Mesenchymal stem cell (in vitro differentiated cells and primary cell): ENCODE measurements around the gene CLDN4.

Experiments used
- DNase-seq: peaks from one replicate; pipeline ENCODE4 v3.0.0-alpha.2; 2013
- H2AFZ ChIP-seq: one replicate; pipeline ENCODE4 v1.6.1; 2013; ENCODE audit warnings: low read depth, mild to moderate bottlenecking, control low read depth, inconsistent platforms, low read length, moderate library complexity
- H2AK5ac ChIP-seq: 2 replicates; pipeline ENCODE4 v1.6.1; 2013; ENCODE audit warnings: low read length, moderate library complexity, mild to moderate bottlenecking, inconsistent platforms; ENCODE audit not compliant: severe bottlenecking
- H2BK120ac ChIP-seq: one replicate; pipeline ENCODE4 v1.6.1; 2013; ENCODE audit warnings: low read depth, mild to moderate bottlenecking, inconsistent platforms, low read length, moderate library complexity
- H2BK12ac ChIP-seq, 2 experiments: one replicate each; pipeline ENCODE4 v1.6.1; 2013; ENCODE audit warnings: inconsistent platforms in 2 of 2, low read length in 2 of 2, mild to moderate bottlenecking in 2 of 2, moderate library complexity in 2 of 2, control low read depth in 1 of 2
- H2BK15ac ChIP-seq: one replicate; pipeline ENCODE4 v1.6.1; 2013; ENCODE audit warnings: mild to moderate bottlenecking, low read depth, inconsistent platforms; ENCODE audit not compliant: poor library complexity, severe bottlenecking
- H2BK5ac ChIP-seq: 2 replicates; pipeline ENCODE4 v1.6.1; 2013; ENCODE audit warnings: low read depth, mild to moderate bottlenecking, low read length, control low read depth, inconsistent platforms; ENCODE audit not compliant: poor library complexity, severe bottlenecking
- H3K14ac ChIP-seq, 2 experiments: one replicate each; pipeline ENCODE4 v1.6.1; 2013; ENCODE audit warnings: inconsistent platforms in 2 of 2, low read length in 2 of 2, control low read depth in 1 of 2, mild to moderate bottlenecking in 1 of 2, moderate library complexity in 1 of 2
- H3K18ac ChIP-seq, 2 experiments: one replicate each; pipeline ENCODE4 v1.6.1; 2013; ENCODE audit warnings: inconsistent platforms in 2 of 2, low read length in 2 of 2, control low read depth in 1 of 2, low read depth in 1 of 2, mild to moderate bottlenecking in 1 of 2
- H3K23ac ChIP-seq, 2 experiments: one replicate each; pipeline ENCODE4 v1.6.1; 2013; ENCODE audit warnings: inconsistent platforms in 2 of 2, low read length in 2 of 2, mild to moderate bottlenecking in 2 of 2, moderate library complexity in 2 of 2, control low read depth in 1 of 2
- H3K27ac ChIP-seq: 2 replicates; pipeline ENCODE4 v1.5.1; 2013; ENCODE audit warnings: mild to moderate bottlenecking, moderate library complexity, low read length, control low read depth, inconsistent platforms; ENCODE audit not compliant: poor library complexity, severe bottlenecking
- H3K27me3 ChIP-seq, 2 experiments: 2 replicates each; pipeline versions ENCODE4 v1.6.1 to v1.7.0; 2013; ENCODE audit warnings: low read length in 2 of 2, mild to moderate bottlenecking in 2 of 2, moderate library complexity in 2 of 2, control low read depth in 1 of 2, inconsistent platforms in 1 of 2; ENCODE audit not compliant: control insufficient read depth in 1 of 2, insufficient read depth in 1 of 2
- H3K36me3 ChIP-seq, 2 experiments: 2 replicates each; pipeline versions ENCODE4 v1.6.1 to v1.7.0; 2013; ENCODE audit warnings: low read length in 2 of 2, control low read depth in 1 of 2, inconsistent platforms in 1 of 2, low read depth in 1 of 2, mild to moderate bottlenecking in 1 of 2; ENCODE audit not compliant: insufficient read depth in 2 of 2, control insufficient read depth in 1 of 2
- H3K4ac ChIP-seq, 2 experiments: one replicate each; pipeline ENCODE4 v1.6.1; 2013; ENCODE audit warnings: inconsistent platforms in 2 of 2, low read length in 2 of 2, mild to moderate bottlenecking in 2 of 2, moderate library complexity in 2 of 2, control low read depth in 1 of 2, low read depth in 1 of 2
- H3K4me1 ChIP-seq: 2 replicates; pipeline ENCODE4 v1.6.1; 2013; ENCODE audit warnings: low read depth, low read length, control low read depth; ENCODE audit not compliant: control insufficient read depth, insufficient read depth
- H3K4me2 ChIP-seq: 2 replicates; pipeline ENCODE4 v1.6.1; 2013; ENCODE audit warnings: low read length, mild to moderate bottlenecking, inconsistent platforms; ENCODE audit not compliant: poor library complexity, severe bottlenecking
- H3K4me3 ChIP-seq, 2 experiments: 2 replicates each; pipeline versions ENCODE4 v1.5.1 to v1.7.0; 2013; ENCODE audit warnings: low read length in 2 of 2, mild to moderate bottlenecking in 2 of 2, control low read depth in 1 of 2, low read depth in 1 of 2; ENCODE audit not compliant: insufficient read depth in 1 of 2
- H3K79me1 ChIP-seq: replicated peaks from 2 replicates; pipeline ENCODE4 v1.6.1; 2013; ENCODE audit warnings: mild to moderate bottlenecking, control low read depth, low read length, inconsistent platforms; ENCODE audit not compliant: poor library complexity, severe bottlenecking
- H3K9ac ChIP-seq: 2 replicates; pipeline ENCODE4 v1.7.0; 2013; ENCODE audit warnings: mild to moderate bottlenecking, low read length, moderate library complexity
- H3K9me3 ChIP-seq: 2 replicates; pipeline ENCODE4 v1.7.0; 2013; ENCODE audit warnings: mild to moderate bottlenecking, low read length; ENCODE audit not compliant: control insufficient read depth
- H4K8ac ChIP-seq: one replicate; pipeline ENCODE4 v1.6.1; 2013; ENCODE audit warnings: inconsistent platforms, mild to moderate bottlenecking, low read length, moderate library complexity
- H4K91ac ChIP-seq: one replicate; pipeline ENCODE4 v1.6.1; 2013; ENCODE audit warnings: mild to moderate bottlenecking, low read length, inconsistent platforms
- WGBS: methylation state at CpG from one replicate; pipeline ENCODE4 v1.1.7; 2013; ENCODE audit warnings: mixed read lengths; 5-methylcytosine and 5-hydroxymethylcytosine counted together

CLDN4 gene

GRCh38 chr7:73882047-73882402 lies 51.2 kb downstream of the CLDN4 start:
- 75% methylated on average over 3 of the region's 3 CpGs for WGBS
- Histone ChIP-seq H2AFZ (no peak overlapping the region), H2BK12ac (no peak overlapping the region), H2BK15ac (no peak overlapping the region), H2AK5ac (no peak overlapping the region), H2BK5ac (no peak overlapping the region), H3K14ac (no peak overlapping the region), H3K4me3 (no peak overlapping the region), H4K8ac (no peak overlapping the region), H2BK120ac (no peak overlapping the region), H3K79me1 (no peaks in the 10 kb centered on the region), H3K4me1 (peaks cover 10% of the 10 kb centered on the region), H3K9me3 (no peaks in the 10 kb centered on the region), H3K18ac (no peak overlapping the region), H3K9ac (no peak overlapping the region), H3K27ac (no peak overlapping the region), H3K36me3 (no peaks in the 10 kb centered on the region), H3K4ac (no peak overlapping the region), H3K4me2 (no peak overlapping the region), H3K23ac (no peak overlapping the region), H4K91ac (no peak overlapping the region), H3K27me3 (peaks cover 0 to 39% of the 10 kb centered on the region in 2 experiments)
- no peak for DNase-seq
